Measurements from ENCODE around the gene ZNF787. TPM values are rescaled to one million over a fixed set of nuclear protein-coding genes. Genes with fewer than 3 reads are reported as not detected.
"Not testable (repeated sequence)": the region's sequence is repeated elsewhere in the genome, so short reads cannot be mapped to it uniquely, and the experiment has no call there.

Gene ZNF787
- total RNA-seq, 3 donors from 2014 or later = 41.5 to 45.8 (median 42.2) TPM

GRCh38 chr19:56098731-56099568 lies 22.1 kb downstream of the ZNF787 start:
- H3K9me3 Mint-ChIP-seq = no peaks in the 10 kb centered on the region
- H3K27me3 Mint-ChIP-seq (ENCODE audit: low read depth) = no peaks in the 10 kb centered on the region
- ATAC-seq = no peak
- H3K4me1 Mint-ChIP-seq (ENCODE audit: low read depth) = no peaks in the 10 kb centered on the region
- no peak for DNase-seq
- H3K36me3 Mint-ChIP-seq (ENCODE audit: insufficient read depth) = peaks cover 15% of the 10 kb centered on the region
- no peak overlapping the region for H3K4me3 Mint-ChIP-seq

- peaks cover 18% of the 10 kb centered on the region for H3K36me3 Mint-ChIP-seq (ENCODE audit: insufficient read depth)
- not testable (repeated sequence) for H3K4me3 Mint-ChIP-seq; H3K27me3 Mint-ChIP-seq (ENCODE audit: low read depth); H3K9me3 Mint-ChIP-seq; H3K4me1 Mint-ChIP-seq (ENCODE audit: low read depth); ATAC-seq; DNase-seq
Observed at GRCh38 chr19:56098237-56098636, 22.9 kb downstream of the ZNF787 start.

GRCh38 chr19:56097776-56098175 lies 23.3 kb downstream of the ZNF787 start:
- Mint-ChIP-seq H3K27me3 (ENCODE audit: low read depth) (no peaks in the 10 kb centered on the region), H3K36me3 (ENCODE audit: insufficient read depth) (peaks cover 21% of the 10 kb centered on the region), H3K4me1 (ENCODE audit: low read depth) (peaks cover 1% of the 10 kb centered on the region), H3K4me3 (no peak overlapping the region), H3K9me3 (no peaks in the 10 kb centered on the region)
- DNase-seq (no peak), ATAC-seq (no peak)

- H3K27me3 Mint-ChIP-seq (ENCODE audit: low read depth) = no peaks in the 10 kb centered on the region
- ATAC-seq = no peak
- DNase-seq = no peak
- H3K36me3 Mint-ChIP-seq (ENCODE audit: insufficient read depth) = peaks cover 25% of the 10 kb centered on the region
- H3K9me3 Mint-ChIP-seq = no peaks in the 10 kb centered on the region
- H3K4me1 Mint-ChIP-seq (ENCODE audit: low read depth) = peaks cover 5% of the 10 kb centered on the region
- no peak overlapping the region for H3K4me3 Mint-ChIP-seq
Observed at GRCh38 chr19:56097306-56097705, 23.8 kb downstream of the ZNF787 start.

GRCh38 chr19:56096665-56097064 lies 24.4 kb downstream of the ZNF787 start:
- DNase-seq (no peak), ATAC-seq (no peak)
- Mint-ChIP-seq H3K36me3 (ENCODE audit: insufficient read depth) (peaks cover 23% of the 10 kb centered on the region), H3K9me3 (no peaks in the 10 kb centered on the region), H3K27me3 (ENCODE audit: low read depth) (no peaks in the 10 kb centered on the region), H3K4me1 (ENCODE audit: low read depth) (peaks cover 5% of the 10 kb centered on the region), H3K4me3 (no peak overlapping the region)

- no peak overlapping the region for H3K4me3 Mint-ChIP-seq
Observed at GRCh38 chr19:56094449-56094848, 26.6 kb downstream of the ZNF787 start.

GRCh38 chr19:56092685-56093631 lies 28.1 kb downstream of the ZNF787 start:
- H3K4me3 Mint-ChIP-seq = no peak overlapping the region
- no peak for DNase-seq
- peaks cover 13% of the 10 kb centered on the region for H3K4me1 Mint-ChIP-seq (ENCODE audit: low read depth)
- ATAC-seq = no peak
- no peaks in the 10 kb centered on the region for H3K9me3 Mint-ChIP-seq
- H3K36me3 Mint-ChIP-seq (ENCODE audit: insufficient read depth) = peaks cover 24% of the 10 kb centered on the region
- no peaks in the 10 kb centered on the region for H3K27me3 Mint-ChIP-seq (ENCODE audit: low read depth)

More at GRCh38 chr19:56094449-56094848, 26.6 kb downstream of the ZNF787 start:
- H3K4me1 Mint-ChIP-seq (ENCODE audit: low read depth) = peaks cover 13% of the 10 kb centered on the region
- no peaks in the 10 kb centered on the region for H3K9me3 Mint-ChIP-seq
- no peak for DNase-seq
- H3K27me3 Mint-ChIP-seq (ENCODE audit: low read depth) = no peaks in the 10 kb centered on the region
- H3K36me3 Mint-ChIP-seq (ENCODE audit: insufficient read depth) = peaks cover 20% of the 10 kb centered on the region
- ATAC-seq = no peak

- ATAC-seq = no peak
- Mint-ChIP-seq H3K9me3 (no peaks in the 10 kb centered on the region), H3K27me3 (ENCODE audit: low read depth) (no peaks in the 10 kb centered on the region), H3K36me3 (ENCODE audit: insufficient read depth) (peaks cover 24% of the 10 kb centered on the region), H3K4me1 (ENCODE audit: low read depth) (peaks cover 13% of the 10 kb centered on the region), H3K4me3 (no peak overlapping the region)
- no peak for DNase-seq
Observed at GRCh38 chr19:56091751-56092546, 29.1 kb downstream of the ZNF787 start.

- Mint-ChIP-seq H3K4me3 (no peak overlapping the region), H3K27me3 (ENCODE audit: low read depth) (no peaks in the 10 kb centered on the region), H3K4me1 (ENCODE audit: low read depth) (peaks cover 13% of the 10 kb centered on the region), H3K9me3 (no peaks in the 10 kb centered on the region), H3K36me3 (ENCODE audit: insufficient read depth) (peaks cover 24% of the 10 kb centered on the region)
- ATAC-seq (no peak), DNase-seq (no peak)
Observed at GRCh38 chr19:56091066-56091490, 30.0 kb downstream of the ZNF787 start.

GRCh38 chr19:56089344-56089743 lies 31.8 kb downstream of the ZNF787 start:
- ATAC-seq (no peak), DNase-seq (no peak)
- Mint-ChIP-seq H3K4me1 (ENCODE audit: low read depth) (peaks cover 13% of the 10 kb centered on the region), H3K9me3 (no peaks in the 10 kb centered on the region), H3K27me3 (ENCODE audit: low read depth) (no peaks in the 10 kb centered on the region), H3K36me3 (ENCODE audit: insufficient read depth) (peaks cover 16% of the 10 kb centered on the region), H3K4me3 (no peak overlapping the region)

GRCh38 chr19:56088497-56089215 lies 32.4 kb downstream of the ZNF787 start:
- ATAC-seq = no peak
- DNase-seq = no peak
- Mint-ChIP-seq H3K4me1 (ENCODE audit: low read depth) (peaks cover 13% of the 10 kb centered on the region), H3K9me3 (no peaks in the 10 kb centered on the region), H3K27me3 (ENCODE audit: low read depth) (no peaks in the 10 kb centered on the region), H3K4me3 (no peak overlapping the region), H3K36me3 (ENCODE audit: insufficient read depth) (peaks cover 13% of the 10 kb centered on the region)

GRCh38 chr19:56087647-56088496 lies 33.2 kb downstream of the ZNF787 start:
- Mint-ChIP-seq H3K9me3 (no peaks in the 10 kb centered on the region), H3K36me3 (ENCODE audit: insufficient read depth) (peaks cover 11% of the 10 kb centered on the region), H3K27me3 (ENCODE audit: low read depth) (no peaks in the 10 kb centered on the region), H3K4me3 (no peak overlapping the region), H3K4me1 (ENCODE audit: low read depth) (peaks cover 12% of the 10 kb centered on the region)
- ATAC-seq (no peak), DNase-seq (no peak)

All from activated T-cell treated with anti-CD3 and anti-CD28 coated beads, Interleukin-2, amount 50 U/mL, for 4 hours (primary cell).